H1 (cell line): ENCODE measurements around the gene CSTF2T. TPM values are rescaled to one million over a fixed set of nuclear protein-coding genes. Genes with fewer than 3 reads are reported as not detected.

Experiments used
- CTCF ChIA-PET: fragments of 300-600 bp; sonication (Branson Sonifier 250); formaldehyde crosslinking; loops from one replicate; lab custom pipeline; 2021; ENCODE audit not compliant: partially characterized antibody; lab: Charles Lee
- POLR2A ChIA-PET: fragments of 300-600 bp; sonication (Branson Sonifier 250); formaldehyde crosslinking; loops from one replicate; lab custom pipeline; 2021; ENCODE audit warnings: inconsistent platforms; ENCODE audit not compliant: partially characterized antibody; lab: Charles Lee
- DNase-seq, 2 experiments: peaks; one replicate each; pipeline versions ENCODE4 v3.0.0 to v3.0.0-alpha.2; 2010 to 2022; ENCODE audit warnings: low spot score in 2 of 2, low read depth in 1 of 2, mixed read lengths in 1 of 2
- FAIRE-seq: peaks from 2 replicates; lab custom pipeline; 2011; peaks lifted over from hg19 to GRCh38; lab: Jason Lieb, UNC
- H2AFZ ChIP-seq: 2 replicates; pipeline ENCODE4 v1.8.1; 2012; ENCODE audit warnings: low read length, inconsistent platforms
- H2AK5ac ChIP-seq: 2 replicates; pipeline ENCODE4 v1.6.1; 2013; ENCODE audit warnings: low read depth, low read length
- H2BK120ac ChIP-seq: replicated peaks from 2 replicates; pipeline ENCODE3; 2013; ENCODE audit warnings: low read depth, low read length, inconsistent platforms
- H2BK12ac ChIP-seq: 2 replicates; pipeline ENCODE4 v1.6.1; 2013; ENCODE audit warnings: low read depth, low read length
- H2BK15ac ChIP-seq: 2 replicates; pipeline ENCODE4 v1.6.1; 2013; ENCODE audit warnings: low read length
- H2BK20ac ChIP-seq: 2 replicates; pipeline ENCODE4 v1.6.1; 2013; ENCODE audit warnings: low read length
- H2BK5ac ChIP-seq: 2 replicates; pipeline ENCODE4 v1.6.1; 2013; ENCODE audit warnings: low read depth, low read length
- H3K14ac ChIP-seq: 2 replicates; pipeline ENCODE4 v1.6.1; 2013; ENCODE audit warnings: inconsistent platforms; ENCODE audit not compliant: insufficient read length
- H3K18ac ChIP-seq: 2 replicates; pipeline ENCODE4 v1.6.1; 2013; ENCODE audit warnings: low read length; ENCODE audit errors: extremely low read depth
- H3K23ac ChIP-seq: 2 replicates; pipeline ENCODE4 v1.6.1; 2013; ENCODE audit warnings: inconsistent platforms; ENCODE audit not compliant: insufficient read length
- H3K23me2 ChIP-seq: 2 replicates; pipeline ENCODE4 v1.6.1; 2013; ENCODE audit warnings: low read depth, low read length
- H3K27ac ChIP-seq: 2 replicates; pipeline ENCODE4 v1.6.1; 2011; ENCODE audit warnings: low read depth, low read length, inconsistent platforms
- H3K27me3 ChIP-seq, 4 experiments: replicated peaks in 1 of 4; 1 replicate in 1 of 4; 2 replicates in 3 of 4; pipeline versions ENCODE4 v1.6.1 to v1.8.1; 2011 to 2013; ENCODE audit warnings: low read length in 3 of 4, mild to moderate bottlenecking in 3 of 4, inconsistent platforms in 2 of 4, mixed read lengths in 2 of 4, moderate library complexity in 1 of 4; ENCODE audit not compliant: control insufficient read depth in 3 of 4, insufficient read depth in 3 of 4; ENCODE audit errors: extremely low read depth in 1 of 4
- H3K36me3 ChIP-seq, 4 experiments: 2 replicates each; pipeline versions ENCODE4 v1.6.1 to v1.8.1; 2011 to 2013; ENCODE audit warnings: mild to moderate bottlenecking in 4 of 4, low read length in 3 of 4, moderate library complexity in 2 of 4, control low read depth in 1 of 4, inconsistent platforms in 1 of 4; ENCODE audit not compliant: insufficient read depth in 4 of 4, control insufficient read depth in 2 of 4
- H3K4ac ChIP-seq: replicated peaks from 2 replicates; pipeline ENCODE3; 2013; ENCODE audit warnings: low read length, low read depth, mixed read lengths, inconsistent platforms; ENCODE audit not compliant: insufficient read length
- H3K4me1 ChIP-seq, 4 experiments: replicated peaks in 1 of 4; 1 replicate in 1 of 4; 2 replicates in 3 of 4; pipeline versions ENCODE4 v1.6.1 to v1.8.1; 2011 to 2013; ENCODE audit warnings: low read length in 3 of 4, inconsistent platforms in 2 of 4, mixed read lengths in 1 of 4; ENCODE audit not compliant: insufficient read depth in 4 of 4, control insufficient read depth in 3 of 4
- H3K4me2 ChIP-seq, 2 experiments: 2 replicates each; pipeline versions ENCODE4 v1.6.1 to v1.8.1; 2011 to 2013; ENCODE audit warnings: low read depth in 2 of 2, low read length in 2 of 2, control low read depth in 1 of 2, inconsistent platforms in 1 of 2, mild to moderate bottlenecking in 1 of 2; ENCODE audit not compliant: insufficient read depth in 1 of 2
- H3K4me3 ChIP-seq, 4 experiments: fragments of 200-600, 300-600 bp in 1 of 4; sonication (generic), shearing (Covaris generic), sonication (Bioruptor Twin) in 1 of 4; 2 replicates each; pipeline versions ENCODE4 v1.5.1 to v1.8.1; 2011 to 2016; ENCODE audit warnings: low read length in 4 of 4, low read depth in 3 of 4, control low read depth in 2 of 4, inconsistent platforms in 2 of 4, mild to moderate bottlenecking in 2 of 4, mixed read lengths in 1 of 4, moderate library complexity in 1 of 4; ENCODE audit not compliant: insufficient read depth in 2 of 4; ENCODE audit errors: extremely low read depth in 1 of 4
- H3K56ac ChIP-seq: replicated peaks from 2 replicates; pipeline ENCODE3; 2013; ENCODE audit warnings: low read depth, mild to moderate bottlenecking, mixed read lengths, low read length, inconsistent platforms; ENCODE audit not compliant: insufficient read length
- H3K79me1 ChIP-seq: 2 replicates; pipeline ENCODE4 v1.6.1; 2013; ENCODE audit warnings: low read depth, low read length, control low read depth
- H3K79me2 ChIP-seq, 2 experiments: 2 replicates each; pipeline versions ENCODE4 v1.6.1 to v1.8.1; 2012 to 2013; ENCODE audit warnings: low read length in 2 of 2, mild to moderate bottlenecking in 2 of 2, inconsistent platforms in 1 of 2; ENCODE audit not compliant: insufficient read depth in 2 of 2, control insufficient read depth in 1 of 2
- H3K9ac ChIP-seq, 4 experiments: replicated peaks in 1 of 4; 1 replicate in 1 of 4; 2 replicates in 3 of 4; pipeline versions ENCODE4 v1.6.1 to v1.8.1; 2011 to 2013; ENCODE audit warnings: low read depth in 3 of 4, low read length in 3 of 4, control low read depth in 2 of 4, mild to moderate bottlenecking in 2 of 4, moderate library complexity in 2 of 4, inconsistent platforms in 1 of 4; ENCODE audit errors: extremely low read depth in 1 of 4
- H3K9me3 ChIP-seq, 2 experiments: 2 replicates each; pipeline versions ENCODE4 v1.6.1 to v1.8.1; 2012 to 2013; ENCODE audit warnings: mild to moderate bottlenecking in 2 of 2, moderate library complexity in 2 of 2, control low read depth in 1 of 2, inconsistent platforms in 1 of 2, low read depth in 1 of 2, low read length in 1 of 2, mixed read lengths in 1 of 2; ENCODE audit not compliant: insufficient read depth in 2 of 2
- H4K20me1 ChIP-seq, 2 experiments: replicated peaks in 1 of 2; 2 replicates each; pipeline versions ENCODE3 to v1.8.1; 2011 to 2013; ENCODE audit warnings: inconsistent platforms in 2 of 2, low read length in 2 of 2, mild to moderate bottlenecking in 1 of 2; ENCODE audit not compliant: insufficient read depth in 2 of 2, control insufficient read depth in 1 of 2
- H4K5ac ChIP-seq: 2 replicates; pipeline ENCODE4 v1.6.1; 2013; ENCODE audit warnings: low read length, low read depth, mixed read lengths, inconsistent platforms; ENCODE audit not compliant: insufficient read length
- H4K8ac ChIP-seq: 2 replicates; pipeline ENCODE4 v1.8.0; 2013; ENCODE audit warnings: mild to moderate bottlenecking, moderate library complexity, low read length, inconsistent platforms; ENCODE audit not compliant: insufficient read depth; ENCODE audit errors: extremely low read depth
- H4K91ac ChIP-seq: replicated peaks from 2 replicates; pipeline ENCODE3; 2013; ENCODE audit warnings: low read length, mixed read lengths, inconsistent platforms; ENCODE audit not compliant: insufficient read length
- SP4 ChIP-seq: IDR thresholded peaks from 2 replicates; pipeline ENCODE4 v1.6.1; 2012; ENCODE audit warnings: low read length, inconsistent platforms
- TCF12 ChIP-seq: IDR thresholded peaks from 2 replicates; pipeline ENCODE4 v1.6.1; 2011; ENCODE audit warnings: low read depth, mild to moderate bottlenecking, low read length
- polyA plus RNA-seq, 7 experiments: library from polyadenylated mRNA; depleted of rRNA in 3 of 7; stranded (reverse) in 5 of 7; unstranded in 2 of 7; fragments of >200 nt in 5 of 7; fragments of 200-250 nt in 2 of 7; gene quantifications; 1 replicate in 5 of 7; 2 replicates in 1 of 7; 4 replicates in 1 of 7; pipeline versions ENCODE4 v1.2.1 to v1.2.3, GENCODE V29; 2011 to 2013; ENCODE audit warnings: missing spikeins in 2 of 7, mixed read lengths in 2 of 7
- total RNA-seq: library from RNA; stranded (reverse); fragmentation: NEBNext Ultra II Directional; extraction: Animal tissue kit (Norgen Biotek cat#: 25700); gene quantifications from 2 replicates; pipeline ENCODE4 v1.2.1, GENCODE V29; 2021

Gene CSTF2T
- total and polyA plus RNA-seq, 2 of the 8 experiments (the other 6 are each of a cell fraction or from before 2014, with no cell fraction given), result 9.4 to 32.4 TPM

GRCh38 chr10:51718804-51719291 is 19.5 kb upstream of the CSTF2T start:
- H3K9me3 ChIP-seq, result no peaks in the 10 kb centered on the region
- DNase-seq, result no peak
- H4K5ac ChIP-seq, result no peak overlapping the region
- H2AK5ac ChIP-seq, result no peak overlapping the region
- no peak overlapping the region for H2BK15ac ChIP-seq
- H3K4ac ChIP-seq, result no peak overlapping the region
- no peak for TF ChIP-seq SP4
- peak; percentile 68; the same call in 1 of the 2 replicates for TF ChIP-seq TCF12
- no peak overlapping the region for H2BK120ac ChIP-seq
- CTCF ChIA-PET, result no interaction called here
- no peak overlapping the region for H2BK20ac ChIP-seq
- H4K91ac ChIP-seq, result no peak overlapping the region
- H3K14ac ChIP-seq, result no peak overlapping the region
- H3K27me3 ChIP-seq, result no peaks in the 10 kb centered on the region
- H4K20me1 ChIP-seq, result no peaks in the 10 kb centered on the region
- peak overlapping the region; percentile 54; the same call in 1 of the 2 replicates for H2BK5ac ChIP-seq
- POLR2A ChIA-PET, result interaction anchor here (1.1 kb wide), 1 partner anchor 19 kb away, joined by 3 read pairs; no protein-coding TSS in a partner anchor
- H3K79me1 ChIP-seq, result no peaks in the 10 kb centered on the region
- no peak overlapping the region for H3K27ac ChIP-seq
- no peaks in the 10 kb centered on the region for H3K79me2 ChIP-seq
- H3K23me2 ChIP-seq, result no peaks in the 10 kb centered on the region; the same call in 1 of the 2 replicates
- no peak overlapping the region for H3K4me3 ChIP-seq
- H3K23ac ChIP-seq, result no peak overlapping the region
- 0 out of 7 replicates have a peak, but pooled peaks cover 0 to 2% (median 0%) of the 10 kb centered on the region in 4 experiments for H3K4me1 ChIP-seq
- H3K36me3 ChIP-seq, result no peaks in the 10 kb centered on the region
- H3K4me2 ChIP-seq, result 0 out of 4 replicates have a peak overlapping the region, but pooled peaks of 1 of the 2 experiments have one; percentile 17
- no peak overlapping the region; the same call in 1 of the 2 replicates for H2BK12ac ChIP-seq
- no peak overlapping the region for H3K18ac ChIP-seq
- no peak overlapping the region for H2AFZ ChIP-seq
- no peak for FAIRE-seq
- no peak overlapping the region for H4K8ac ChIP-seq
- no peak overlapping the region for H3K56ac ChIP-seq
- H3K9ac ChIP-seq, result no peak overlapping the region
